Activated T-helper 2 cell treated with anti-CD3 and anti-CD28 coated beads, Interferon-gamma antibody, Interleukin-2, Interleukin-4, amounts not matched to agents 10 μg/mL and 5 μg/mL and 100 μg/mL, durations not matched to agents 14 hours and 24 hours and 36 hours (primary cell): Measurements from ENCODE around the gene BAZ1B. TPM values are rescaled to one million over a fixed set of nuclear protein-coding genes. Genes with fewer than 3 reads are reported as not detected.
A peak's percentile ranks its signal among the peaks of the same experiment; 100 is the strongest.
"Not testable (repeated sequence)": the region's sequence is repeated elsewhere in the genome, so short reads cannot be mapped to it uniquely, and the experiment has no call there.

Experiments
- DNase-seq: peaks from one replicate; pipeline ENCODE4 v3.0.0; 2021; ENCODE audit warnings: low spot score
- H3K27ac Mint-ChIP-seq: one replicate; pipeline ENCODE4 v1.8.0; 2021; ENCODE audit warnings: mixed read lengths
- H3K27me3 Mint-ChIP-seq: one replicate; pipeline ENCODE4 v1.8.0; 2021; ENCODE audit warnings: low read depth, mixed read lengths
- H3K36me3 Mint-ChIP-seq: one replicate; pipeline ENCODE4 v1.8.0; 2021; ENCODE audit warnings: low read depth, mixed read lengths
- H3K4me1 Mint-ChIP-seq: one replicate; pipeline ENCODE4 v1.8.0; 2021; ENCODE audit warnings: low read depth, mixed read lengths
- H3K4me3 Mint-ChIP-seq: one replicate; pipeline ENCODE4 v1.8.0; 2021; ENCODE audit warnings: low read depth, mild to moderate bottlenecking, moderate library complexity, mixed read lengths
- H3K9me3 Mint-ChIP-seq: one replicate; pipeline ENCODE4 v1.8.0; 2021; ENCODE audit warnings: mixed read lengths
- intact Hi-C: fragments of 100-400 bp; cut with micrococcal nuclease; formaldehyde crosslinking; loops from one replicate; pipeline ENCODE4 v1.15.1; 2023
- total RNA-seq: library from RNA; stranded (reverse); gene quantifications from 2 replicates; pipeline ENCODE4 v1.2.3, GENCODE V29; 2022

The BAZ1B gene
- total RNA-seq, 1 donor from 2014 or later, result 101 TPM

GRCh38 chr7:73470208-73470607, 51.9 kb downstream of the BAZ1B start:
- H3K4me1 Mint-ChIP-seq, result peaks cover 6% of the 10 kb centered on the region
- H3K27ac Mint-ChIP-seq, result no peak overlapping the region
- H3K4me3 Mint-ChIP-seq, result no peak overlapping the region
- intact Hi-C loops, result no loop called here
- H3K9me3 Mint-ChIP-seq, result no peaks in the 10 kb centered on the region
- no peaks in the 10 kb centered on the region for H3K27me3 Mint-ChIP-seq
- DNase-seq, result no peak
- H3K36me3 Mint-ChIP-seq, result peaks cover 73% of the 10 kb centered on the region

- H3K9me3 Mint-ChIP-seq, H3K27ac Mint-ChIP-seq, intact Hi-C loops, H3K27me3 Mint-ChIP-seq, DNase-seq, H3K4me3 Mint-ChIP-seq, H3K4me1 Mint-ChIP-seq: not testable (repeated sequence)
- peaks cover 88% of the 10 kb centered on the region for H3K36me3 Mint-ChIP-seq
These were observed 55.0 kb downstream of the BAZ1B start for GRCh38 chr7:73467046-73467445.

GRCh38 chr7:73466112-73466511, 56.0 kb downstream of the BAZ1B start:
- H3K4me1 Mint-ChIP-seq, result no peaks in the 10 kb centered on the region
- H3K9me3 Mint-ChIP-seq, result no peaks in the 10 kb centered on the region
- no peaks in the 10 kb centered on the region for H3K27me3 Mint-ChIP-seq
- no peak overlapping the region for H3K4me3 Mint-ChIP-seq
- peaks cover 92% of the 10 kb centered on the region for H3K36me3 Mint-ChIP-seq
- intact Hi-C loops, result no loop called here
- no peak overlapping the region for H3K27ac Mint-ChIP-seq
- no peak for DNase-seq

GRCh38 chr7:73463966-73464365, 58.1 kb downstream of the BAZ1B start:
- DNase-seq, result no peak
- Mint-ChIP-seq H3K27me3 (no peaks in the 10 kb centered on the region), H3K9me3 (no peaks in the 10 kb centered on the region), H3K4me3 (no peak overlapping the region), H3K36me3 (peaks cover 89% of the 10 kb centered on the region), H3K4me1 (peaks cover 2% of the 10 kb centered on the region), H3K27ac (no peak overlapping the region)
- intact Hi-C loops, result no loop called here

GRCh38 chr7:73463260-73463659, 58.8 kb downstream of the BAZ1B start:
- Mint-ChIP-seq H3K4me1 (peaks cover 2% of the 10 kb centered on the region), H3K27ac (no peak overlapping the region), H3K27me3 (no peaks in the 10 kb centered on the region), H3K9me3 (no peaks in the 10 kb centered on the region), H3K36me3 (peaks cover 84% of the 10 kb centered on the region), H3K4me3 (no peak overlapping the region)
- intact Hi-C loops, result no loop called here
- DNase-seq, result no peak

GRCh38 chr7:73461782-73462285, 60.3 kb downstream of the BAZ1B start:
- H3K4me3 Mint-ChIP-seq, result no peak overlapping the region
- no peaks in the 10 kb centered on the region for H3K27me3 Mint-ChIP-seq
- no peaks in the 10 kb centered on the region for H3K9me3 Mint-ChIP-seq
- no peak overlapping the region for H3K27ac Mint-ChIP-seq
- no peak for DNase-seq
- intact Hi-C loops, result no loop called here
- peaks cover 2% of the 10 kb centered on the region for H3K4me1 Mint-ChIP-seq
- peaks cover 86% of the 10 kb centered on the region for H3K36me3 Mint-ChIP-seq

GRCh38 chr7:73454424-73454823, 67.7 kb downstream of the BAZ1B start:
- DNase-seq, result no peak
- H3K4me3 Mint-ChIP-seq, result no peak overlapping the region
- H3K27ac Mint-ChIP-seq, result peak overlapping the region; percentile 23
- intact Hi-C loops, result loop anchor here (10.0 kb wide), 1 partner anchor 130 kb away; the partner anchor contains the start of genes FKBP6 and TRIM50
- H3K27me3 Mint-ChIP-seq, result no peaks in the 10 kb centered on the region
- peaks cover 16% of the 10 kb centered on the region for H3K4me1 Mint-ChIP-seq
- H3K9me3 Mint-ChIP-seq, result no peaks in the 10 kb centered on the region
- H3K36me3 Mint-ChIP-seq, result peaks cover 72% of the 10 kb centered on the region

- intact Hi-C loops, result loop anchor here (10.0 kb wide), 1 partner anchor 128 kb away; the partner anchor contains the start of genes FKBP6 and TRIM50
- H3K27me3 Mint-ChIP-seq, result no peaks in the 10 kb centered on the region
- peak overlapping the region; percentile 47 for H3K27ac Mint-ChIP-seq
- peaks cover 78% of the 10 kb centered on the region for H3K36me3 Mint-ChIP-seq
- peaks cover 21% of the 10 kb centered on the region for H3K4me1 Mint-ChIP-seq
- H3K9me3 Mint-ChIP-seq, result no peaks in the 10 kb centered on the region
- H3K4me3 Mint-ChIP-seq, result no peak overlapping the region
- DNase-seq, result no peak
These were observed 69.0 kb downstream of the BAZ1B start for GRCh38 chr7:73452999-73453635.

- no peaks in the 10 kb centered on the region for H3K27me3 Mint-ChIP-seq
- no peak overlapping the region for H3K4me3 Mint-ChIP-seq
- H3K36me3 Mint-ChIP-seq, result peaks cover 78% of the 10 kb centered on the region
- DNase-seq, result no peak
- intact Hi-C loops, result loop anchor here (10.0 kb wide), 1 partner anchor 127 kb away; the partner anchor contains the start of genes FKBP6 and TRIM50
- H3K27ac Mint-ChIP-seq, result no peak overlapping the region
- H3K4me1 Mint-ChIP-seq, result peaks cover 23% of the 10 kb centered on the region
- no peaks in the 10 kb centered on the region for H3K9me3 Mint-ChIP-seq
These were observed 70.2 kb downstream of the BAZ1B start for GRCh38 chr7:73451780-73452398.

- H3K4me1 Mint-ChIP-seq, result peaks cover 22% of the 10 kb centered on the region
- H3K36me3 Mint-ChIP-seq, result peaks cover 85% of the 10 kb centered on the region
- H3K4me3 Mint-ChIP-seq, result no peak overlapping the region
- no peaks in the 10 kb centered on the region for H3K9me3 Mint-ChIP-seq
- H3K27me3 Mint-ChIP-seq, result no peaks in the 10 kb centered on the region
- DNase-seq, result no peak
- no peak overlapping the region for H3K27ac Mint-ChIP-seq
- intact Hi-C loops, result no loop called here
These were observed 72.7 kb downstream of the BAZ1B start for GRCh38 chr7:73449422-73449821.

- Mint-ChIP-seq H3K4me3 (no peak overlapping the region), H3K9me3 (no peaks in the 10 kb centered on the region), H3K27ac (peak overlapping the region; percentile 16), H3K4me1 (peaks cover 22% of the 10 kb centered on the region), H3K36me3 (peaks cover 88% of the 10 kb centered on the region), H3K27me3 (no peaks in the 10 kb centered on the region)
- intact Hi-C loops, result no loop called here
- no peak for DNase-seq
These were observed 73.5 kb downstream of the BAZ1B start for GRCh38 chr7:73448609-73449008.

GRCh38 chr7:73447121-73447733, 74.9 kb downstream of the BAZ1B start:
- Mint-ChIP-seq H3K27ac (peak overlapping the region; percentile 5), H3K4me3 (no peak overlapping the region), H3K9me3 (no peaks in the 10 kb centered on the region), H3K27me3 (no peaks in the 10 kb centered on the region), H3K36me3 (peaks cover 94% of the 10 kb centered on the region), H3K4me1 (peaks cover 18% of the 10 kb centered on the region)
- no peak for DNase-seq
- intact Hi-C loops, result no loop called here

GRCh38 chr7:73446682-73447081, 75.4 kb downstream of the BAZ1B start:
- Mint-ChIP-seq H3K27me3 (no peaks in the 10 kb centered on the region), H3K9me3 (no peaks in the 10 kb centered on the region), H3K4me3 (no peak overlapping the region), H3K27ac (peak overlapping the region; percentile 5), H3K4me1 (peaks cover 17% of the 10 kb centered on the region), H3K36me3 (peaks cover 95% of the 10 kb centered on the region)
- intact Hi-C loops, result no loop called here
- DNase-seq, result no peak
